ENCODE data around the gene ZNF143. TPM values are rescaled to one million over a fixed set of nuclear protein-coding genes. Genes with fewer than 3 reads are reported as not detected.

ZNF143 gene
- total RNA-seq, 1 donor from 2014 or later = 28.3 TPM

DNA sequence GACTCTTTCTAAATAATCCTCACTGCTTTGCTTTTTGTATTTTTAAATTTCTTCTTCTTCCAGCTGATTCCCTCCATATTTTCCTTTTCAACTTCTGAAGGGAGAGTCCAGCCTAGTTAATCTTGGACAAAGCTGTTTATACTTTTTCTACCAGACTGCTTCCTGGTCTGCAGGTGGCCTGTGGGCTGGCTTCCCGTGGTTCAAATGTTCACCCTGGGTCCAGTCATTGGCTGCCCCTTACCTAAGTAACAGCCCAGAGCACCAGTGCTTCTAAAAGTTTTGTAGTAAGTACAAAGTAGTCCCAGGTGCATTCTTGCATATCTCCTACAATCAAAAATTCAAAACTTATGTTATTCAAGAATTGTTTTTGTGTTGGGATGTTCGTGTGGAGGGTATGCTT, 19.1 kb downstream of the ZNF143 start:
- H3K36me3 ChIP-seq (ENCODE audit: insufficient read depth, low read length) = peaks cover 21% of the 10 kb centered on the region
- FAIRE-seq = no peak

DNA sequence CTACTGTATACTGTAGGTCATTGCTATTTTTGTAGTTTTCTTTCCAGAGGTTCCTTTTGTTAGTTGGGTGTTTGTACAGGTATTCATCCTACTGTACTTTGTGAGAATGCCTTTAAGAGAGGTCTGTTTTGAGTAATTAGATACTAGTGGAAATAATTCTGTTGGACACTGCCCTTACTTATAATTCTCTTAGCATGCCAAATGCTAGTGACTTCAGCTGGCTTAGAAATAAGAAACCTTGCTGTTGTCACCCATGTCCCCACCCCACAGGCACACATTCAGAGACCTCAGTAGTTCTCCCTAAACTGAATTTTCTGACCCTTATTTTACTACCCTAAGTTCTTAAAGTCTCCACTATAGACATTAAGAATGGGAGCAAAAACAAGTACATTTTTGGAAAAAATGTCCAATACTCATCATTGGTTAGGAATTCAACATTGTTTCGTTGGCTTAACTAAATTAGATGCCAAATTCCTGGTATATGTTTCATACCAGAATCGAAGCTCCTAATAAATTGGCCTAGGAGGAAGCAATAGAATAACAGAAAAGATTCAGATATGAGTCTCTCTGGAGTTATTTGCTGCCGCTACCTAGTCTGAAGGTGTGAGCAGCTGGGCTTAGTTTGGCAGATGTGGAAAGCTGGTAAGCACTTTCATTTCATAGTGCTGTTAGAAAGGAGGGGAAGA, 28.4 kb downstream of the ZNF143 start:
- peak; percentile 77 for DNase-seq (ENCODE audit: low read depth)
- Histone ChIP-seq H2AFZ (ENCODE audit: low read depth, low read length) (no peak overlapping the region), H3K9ac (ENCODE audit: low read length) (peak overlapping the region; percentile 46), H3K79me2 (ENCODE audit: insufficient read depth, low read length) (no peaks in the 10 kb centered on the region), H3K9me3 (ENCODE audit: insufficient read depth, low read depth, low read length) (no peaks in the 10 kb centered on the region), H3K4me1 (ENCODE audit: insufficient read depth, low read length) (peaks cover 10% of the 10 kb centered on the region), H3K27ac (ENCODE audit: low read depth, low read length) (peak overlapping the region; percentile 71), H3K4me3 (ENCODE audit: insufficient read depth, low read depth, low read length) (peak overlapping the region; percentile 27), H3K27me3 (ENCODE audit: insufficient read depth, low read length) (no peaks in the 10 kb centered on the region), H3K4me2 (ENCODE audit: low read length) (peak overlapping the region; percentile 77), H4K20me1 (ENCODE audit: insufficient read depth, low read length) (no peaks in the 10 kb centered on the region), H3K36me3 (ENCODE audit: insufficient read depth, low read length) (peaks cover 12% of the 10 kb centered on the region)
- no peak for TF ChIP-seq EZH2 (IDR thresholded peaks at IDR 0.05; ENCODE audit: insufficient read depth, low read length)
- TF ChIP-seq, protein P1, sequence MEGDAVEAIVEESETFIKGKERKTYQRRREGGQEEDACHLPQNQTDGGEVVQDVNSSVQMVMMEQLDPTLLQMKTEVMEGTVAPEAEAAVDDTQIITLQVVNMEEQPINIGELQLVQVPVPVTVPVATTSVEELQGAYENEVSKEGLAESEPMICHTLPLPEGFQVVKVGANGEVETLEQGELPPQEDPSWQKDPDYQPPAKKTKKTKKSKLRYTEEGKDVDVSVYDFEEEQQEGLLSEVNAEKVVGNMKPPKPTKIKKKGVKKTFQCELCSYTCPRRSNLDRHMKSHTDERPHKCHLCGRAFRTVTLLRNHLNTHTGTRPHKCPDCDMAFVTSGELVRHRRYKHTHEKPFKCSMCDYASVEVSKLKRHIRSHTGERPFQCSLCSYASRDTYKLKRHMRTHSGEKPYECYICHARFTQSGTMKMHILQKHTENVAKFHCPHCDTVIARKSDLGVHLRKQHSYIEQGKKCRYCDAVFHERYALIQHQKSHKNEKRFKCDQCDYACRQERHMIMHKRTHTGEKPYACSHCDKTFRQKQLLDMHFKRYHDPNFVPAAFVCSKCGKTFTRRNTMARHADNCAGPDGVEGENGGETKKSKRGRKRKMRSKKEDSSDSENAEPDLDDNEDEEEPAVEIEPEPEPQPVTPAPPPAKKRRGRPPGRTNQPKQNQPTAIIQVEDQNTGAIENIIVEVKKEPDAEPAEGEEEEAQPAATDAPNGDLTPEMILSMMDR (IDR thresholded peaks at IDR 0.05; ENCODE audit: insufficient read depth, low read depth, low read length) = no peak
- H3K9me3 Mint-ChIP-seq (ENCODE audit: unreplicated experiment) = no peaks in the 10 kb centered on the region
- H3K27me3 Mint-ChIP-seq (ENCODE audit: low read depth, unreplicated experiment) = no peaks in the 10 kb centered on the region
- peak overlapping the region; percentile 1 for H3K4me3 Mint-ChIP-seq (ENCODE audit: unreplicated experiment)
- peak overlapping the region; percentile 54 for H3K27ac Mint-ChIP-seq (ENCODE audit: unreplicated experiment)
- peaks cover 6% of the 10 kb centered on the region for H3K36me3 Mint-ChIP-seq (ENCODE audit: low read depth, unreplicated experiment)
- H3K4me1 Mint-ChIP-seq (ENCODE audit: low read depth, unreplicated experiment) = peaks cover 7% of the 10 kb centered on the region
- peak; percentile 83 for FAIRE-seq

More for the DNA sequence above, 19.1 kb downstream of the ZNF143 start:
- Mint-ChIP-seq H3K4me3 (ENCODE audit: unreplicated experiment) (peak overlapping the region; percentile 34), H3K9me3 (ENCODE audit: unreplicated experiment) (no peaks in the 10 kb centered on the region), H3K4me1 (ENCODE audit: low read depth, unreplicated experiment) (no peaks in the 10 kb centered on the region), H3K36me3 (ENCODE audit: low read depth, unreplicated experiment) (peaks cover 5% of the 10 kb centered on the region), H3K27ac (ENCODE audit: unreplicated experiment) (no peak overlapping the region), H3K27me3 (ENCODE audit: low read depth, unreplicated experiment) (no peaks in the 10 kb centered on the region)
- H3K4me2 ChIP-seq (ENCODE audit: low read length) = no peak overlapping the region
- no peaks in the 10 kb centered on the region for H3K79me2 ChIP-seq (ENCODE audit: insufficient read depth, low read length)
- no peaks in the 10 kb centered on the region for H3K4me1 ChIP-seq (ENCODE audit: insufficient read depth, low read length)
- no peak for DNase-seq (ENCODE audit: low read depth)
- H3K27me3 ChIP-seq (ENCODE audit: insufficient read depth, low read length) = no peaks in the 10 kb centered on the region
- no peak overlapping the region for H2AFZ ChIP-seq (ENCODE audit: low read depth, low read length)
- TF ChIP-seq EZH2 (IDR thresholded peaks at IDR 0.05; ENCODE audit: insufficient read depth, low read length) = no peak
- H3K27ac ChIP-seq (ENCODE audit: low read depth, low read length) = no peak overlapping the region
- H4K20me1 ChIP-seq (ENCODE audit: insufficient read depth, low read length) = no peaks in the 10 kb centered on the region
- H3K9me3 ChIP-seq (ENCODE audit: insufficient read depth, low read depth, low read length) = no peaks in the 10 kb centered on the region
- no peak overlapping the region for H3K9ac ChIP-seq (ENCODE audit: low read length)
- H3K4me3 ChIP-seq (ENCODE audit: insufficient read depth, low read depth, low read length) = no peak overlapping the region

DNA sequence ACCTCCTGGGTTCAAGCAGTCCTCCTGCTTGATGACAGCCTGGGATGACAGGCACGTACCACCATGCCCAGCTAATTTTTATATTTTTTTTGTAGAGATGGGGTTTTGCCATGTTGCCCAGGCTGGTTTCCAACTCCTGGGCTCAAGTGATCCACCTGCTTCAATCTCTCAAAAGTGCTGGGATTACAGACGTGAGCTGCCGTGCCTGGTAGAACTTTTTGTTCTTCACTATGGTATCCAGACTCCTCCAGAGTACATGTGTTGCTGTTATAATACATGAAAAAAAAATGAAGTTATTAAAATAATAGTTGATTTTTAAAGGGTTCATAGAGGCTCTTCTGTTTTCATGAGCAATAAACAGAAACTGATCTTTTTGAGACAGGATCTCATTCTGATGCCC, 29.6 kb downstream of the ZNF143 start:
- H3K27ac ChIP-seq (ENCODE audit: low read depth, low read length) = no peak overlapping the region
- H2AFZ ChIP-seq (ENCODE audit: low read depth, low read length) = no peak overlapping the region
- Mint-ChIP-seq H3K4me1 (ENCODE audit: low read depth, unreplicated experiment) (peaks cover 7% of the 10 kb centered on the region), H3K9me3 (ENCODE audit: unreplicated experiment) (no peaks in the 10 kb centered on the region), H3K27me3 (ENCODE audit: low read depth, unreplicated experiment) (no peaks in the 10 kb centered on the region), H3K36me3 (ENCODE audit: low read depth, unreplicated experiment) (peaks cover 6% of the 10 kb centered on the region), H3K27ac (ENCODE audit: unreplicated experiment) (no peak overlapping the region), H3K4me3 (ENCODE audit: unreplicated experiment) (no peak overlapping the region)
- H3K4me1 ChIP-seq (ENCODE audit: insufficient read depth, low read length) = peaks cover 10% of the 10 kb centered on the region
- FAIRE-seq (no peak), DNase-seq (ENCODE audit: low read depth) (no peak)
- H3K79me2 ChIP-seq (ENCODE audit: insufficient read depth, low read length) = no peaks in the 10 kb centered on the region
- H3K9ac ChIP-seq (ENCODE audit: low read length) = no peak overlapping the region
- no peak overlapping the region for H3K4me3 ChIP-seq (ENCODE audit: insufficient read depth, low read depth, low read length)
- H3K9me3 ChIP-seq (ENCODE audit: insufficient read depth, low read depth, low read length) = no peaks in the 10 kb centered on the region
- H3K4me2 ChIP-seq (ENCODE audit: low read length) = no peak overlapping the region
- no peaks in the 10 kb centered on the region for H3K27me3 ChIP-seq (ENCODE audit: insufficient read depth, low read length)
- TF ChIP-seq, protein P1 (IDR thresholded peaks at IDR 0.05; ENCODE audit: insufficient read depth, low read depth, low read length) = no peak
- TF ChIP-seq EZH2 (IDR thresholded peaks at IDR 0.05; ENCODE audit: insufficient read depth, low read length) = no peak
- peaks cover 16% of the 10 kb centered on the region for H3K36me3 ChIP-seq (ENCODE audit: insufficient read depth, low read length)
- H4K20me1 ChIP-seq (ENCODE audit: insufficient read depth, low read length) = no peaks in the 10 kb centered on the region
